Measurements from ENCODE around the gene USP2.

The USP2 gene

DNA sequence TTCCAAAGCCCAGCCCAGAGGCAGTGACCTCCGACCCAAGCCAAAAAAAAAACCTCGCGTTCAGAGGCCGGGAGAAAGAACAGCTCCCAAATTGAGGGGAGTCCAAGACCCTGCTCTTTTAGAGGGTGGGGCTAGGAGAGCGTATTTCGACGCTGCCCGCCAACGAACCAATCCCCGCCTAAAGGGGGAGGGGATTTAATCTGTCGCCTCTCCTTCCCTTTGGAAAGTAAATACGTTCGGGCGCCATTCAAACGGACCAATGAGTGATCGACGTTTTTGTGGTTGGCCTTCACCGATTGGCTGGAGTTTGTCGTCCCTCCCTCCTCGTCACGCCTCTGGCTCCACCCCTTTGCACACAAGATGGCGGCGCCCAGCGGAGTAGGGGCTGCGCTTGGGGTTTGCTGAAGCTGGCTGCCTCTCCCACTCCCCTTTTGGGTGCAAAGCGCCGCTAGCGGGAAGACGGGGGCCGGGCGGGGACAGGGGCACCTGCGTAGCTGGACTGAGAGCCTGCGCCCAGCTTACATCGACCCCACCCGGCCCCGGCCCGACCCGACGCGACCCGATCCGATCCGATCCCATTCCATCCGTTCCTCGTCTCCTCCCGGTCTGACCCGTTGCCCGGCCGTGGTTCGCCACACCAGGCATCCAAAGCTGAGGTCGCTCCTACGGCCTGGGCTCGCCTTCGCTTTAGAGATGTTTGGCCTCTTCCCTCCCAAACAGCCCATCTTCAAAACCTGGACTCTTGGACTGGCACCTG, 47.1 kb downstream of the USP2 start, which contains the start of gene RNF26:
TSS of gene RNF26 (plus strand) at position 354 of the 757 bp plus-strand sequence. CDS start 596 bp downstream, outside the sequence.
- H3K27me3 ChIP-seq (replicated peaks; ENCODE audit: control insufficient read depth, insufficient read depth, low read length): no peaks in the 10 kb centered on the region
- TF ChIP-seq, protein P1, sequence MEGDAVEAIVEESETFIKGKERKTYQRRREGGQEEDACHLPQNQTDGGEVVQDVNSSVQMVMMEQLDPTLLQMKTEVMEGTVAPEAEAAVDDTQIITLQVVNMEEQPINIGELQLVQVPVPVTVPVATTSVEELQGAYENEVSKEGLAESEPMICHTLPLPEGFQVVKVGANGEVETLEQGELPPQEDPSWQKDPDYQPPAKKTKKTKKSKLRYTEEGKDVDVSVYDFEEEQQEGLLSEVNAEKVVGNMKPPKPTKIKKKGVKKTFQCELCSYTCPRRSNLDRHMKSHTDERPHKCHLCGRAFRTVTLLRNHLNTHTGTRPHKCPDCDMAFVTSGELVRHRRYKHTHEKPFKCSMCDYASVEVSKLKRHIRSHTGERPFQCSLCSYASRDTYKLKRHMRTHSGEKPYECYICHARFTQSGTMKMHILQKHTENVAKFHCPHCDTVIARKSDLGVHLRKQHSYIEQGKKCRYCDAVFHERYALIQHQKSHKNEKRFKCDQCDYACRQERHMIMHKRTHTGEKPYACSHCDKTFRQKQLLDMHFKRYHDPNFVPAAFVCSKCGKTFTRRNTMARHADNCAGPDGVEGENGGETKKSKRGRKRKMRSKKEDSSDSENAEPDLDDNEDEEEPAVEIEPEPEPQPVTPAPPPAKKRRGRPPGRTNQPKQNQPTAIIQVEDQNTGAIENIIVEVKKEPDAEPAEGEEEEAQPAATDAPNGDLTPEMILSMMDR (IDR thresholded peaks at IDR 0.05; ENCODE audit: insufficient read depth, low read length, poor library complexity, severe bottlenecking): no peak
- peak; percentile 88 for DNase-seq (ENCODE audit: extremely low read depth, insufficient read length)
- H3K36me3 ChIP-seq (ENCODE audit: control insufficient read depth, insufficient read depth, low read length): peaks cover 5% of the 10 kb centered on the region; the same call in 1 of the 2 replicates
- H3K4me3 ChIP-seq (replicated peaks; ENCODE audit: low read depth, low read length): peak within 1 kb of the TSS; percentile 75

DNA sequence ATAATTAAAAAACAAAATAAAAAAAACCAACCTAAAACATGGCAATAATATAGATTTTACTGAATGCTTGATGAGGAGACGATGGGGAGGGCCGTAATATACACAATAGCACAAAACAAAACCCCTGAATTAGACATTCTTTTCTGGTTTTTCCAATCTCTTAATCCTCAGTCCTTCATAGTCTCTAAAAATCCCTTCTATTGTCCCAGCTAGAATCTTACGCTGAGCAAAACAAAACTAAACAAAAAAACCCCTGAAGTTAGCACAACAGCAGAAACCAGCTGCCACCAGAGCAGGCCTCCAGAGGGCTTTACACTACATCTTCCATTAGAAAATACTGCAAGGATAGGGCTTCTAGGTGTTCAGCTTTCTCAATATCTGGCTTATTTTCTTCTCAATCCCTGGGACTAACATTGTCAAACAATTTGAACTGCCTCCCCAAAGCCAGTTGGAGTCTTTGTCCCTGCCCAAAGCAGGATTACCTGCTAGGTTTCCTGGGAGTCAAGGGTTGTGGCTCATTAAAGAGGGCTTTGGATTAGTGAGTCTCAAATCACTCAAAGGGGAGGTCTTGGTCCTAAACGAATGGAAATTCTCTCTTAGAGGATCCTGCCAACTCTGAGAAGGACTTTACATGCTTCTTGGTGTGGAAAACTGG, 49.3 kb downstream of the USP2 start:
- DNase-seq (ENCODE audit: extremely low read depth, insufficient read length): no peak
- Histone ChIP-seq H3K36me3 (ENCODE audit: control insufficient read depth, insufficient read depth, low read length) (peaks cover 3% of the 10 kb centered on the region; the same call in 1 of the 2 replicates), H3K27me3 (replicated peaks; ENCODE audit: control insufficient read depth, insufficient read depth, low read length) (no peaks in the 10 kb centered on the region), H3K4me3 (replicated peaks; ENCODE audit: low read depth, low read length) (no peak overlapping the region)
- TF ChIP-seq, protein P1 (IDR thresholded peaks at IDR 0.05; ENCODE audit: insufficient read depth, low read length, poor library complexity, severe bottlenecking): no peak

DNA sequence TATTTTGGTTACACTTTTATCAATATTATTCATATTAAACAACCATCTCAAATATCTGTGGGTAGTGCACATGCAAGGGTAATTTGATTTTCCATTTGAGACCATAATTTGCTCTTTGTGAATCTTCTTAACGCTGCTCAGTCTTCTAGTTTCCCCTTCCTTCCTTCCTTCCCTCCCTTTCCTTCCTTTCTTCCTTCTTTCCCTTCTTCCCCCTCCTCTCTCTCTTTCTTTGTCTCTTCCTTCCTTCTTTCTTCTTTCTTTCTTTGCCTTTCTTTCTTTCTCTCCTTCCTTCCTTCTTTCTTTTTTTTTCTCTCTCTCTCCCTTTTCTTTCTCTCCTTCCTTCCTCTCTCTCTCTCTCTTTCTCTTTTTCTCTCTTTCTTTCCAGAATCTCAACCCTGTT, 51.3 kb downstream of the USP2 start:
- Histone ChIP-seq H3K27me3 (replicated peaks; ENCODE audit: control insufficient read depth, insufficient read depth, low read length) (no peaks in the 10 kb centered on the region), H3K36me3 (ENCODE audit: control insufficient read depth, insufficient read depth, low read length) (no peaks in the 10 kb centered on the region), H3K4me3 (replicated peaks; ENCODE audit: low read depth, low read length) (no peak overlapping the region)
- TF ChIP-seq, protein P1 (IDR thresholded peaks at IDR 0.05; ENCODE audit: insufficient read depth, low read length, poor library complexity, severe bottlenecking): no peak
- no peak for DNase-seq (ENCODE audit: extremely low read depth, insufficient read length)

DNA sequence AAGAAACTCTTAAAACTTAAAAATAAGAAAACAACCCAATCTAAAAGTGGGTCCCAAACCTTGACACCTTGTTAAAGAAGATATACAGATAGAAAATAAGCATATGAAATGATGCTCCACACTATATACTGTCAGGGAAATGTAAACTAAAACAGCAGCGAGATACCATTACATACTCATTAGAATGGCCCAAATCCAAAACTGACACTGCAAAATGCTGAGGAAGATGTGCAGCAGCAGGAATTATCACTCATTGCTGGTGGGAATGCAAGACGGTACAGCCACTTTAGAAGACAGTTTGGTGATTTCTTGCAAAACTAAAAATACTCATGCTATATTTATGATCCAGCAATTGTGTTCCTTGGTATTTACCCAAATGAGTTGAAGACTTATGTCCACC, 52.2 kb downstream of the USP2 start:
- Histone ChIP-seq H3K27me3 (replicated peaks; ENCODE audit: control insufficient read depth, insufficient read depth, low read length) (no peaks in the 10 kb centered on the region), H3K36me3 (ENCODE audit: control insufficient read depth, insufficient read depth, low read length) (no peaks in the 10 kb centered on the region), H3K4me3 (replicated peaks; ENCODE audit: low read depth, low read length) (no peak overlapping the region)
- TF ChIP-seq, protein P1 (IDR thresholded peaks at IDR 0.05; ENCODE audit: insufficient read depth, low read length, poor library complexity, severe bottlenecking): no peak
- DNase-seq (ENCODE audit: extremely low read depth, insufficient read length): no peak

DNA sequence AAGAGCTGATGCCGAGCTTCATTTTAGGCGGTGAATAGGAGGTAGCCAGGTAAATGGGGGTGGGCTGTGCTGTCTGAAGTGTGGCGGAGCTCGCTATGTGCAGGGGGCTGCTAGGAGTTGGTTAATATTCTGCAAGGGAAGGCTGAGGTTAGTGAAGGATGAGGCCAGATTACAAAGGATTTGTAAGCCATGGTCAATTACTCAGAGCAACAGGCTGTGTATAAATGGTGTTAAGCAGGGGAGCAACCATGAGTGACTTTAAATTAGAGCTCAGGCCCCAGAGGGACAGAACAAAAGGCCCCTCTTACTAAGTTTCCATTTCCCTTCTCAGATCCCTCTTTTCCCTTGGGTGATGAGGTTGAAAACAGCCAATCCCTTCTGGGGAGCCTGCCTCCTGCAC, 57.3 kb downstream of the USP2 start:
- Histone ChIP-seq H3K4me3 (replicated peaks; ENCODE audit: low read depth, low read length) (no peak overlapping the region), H3K27me3 (replicated peaks; ENCODE audit: control insufficient read depth, insufficient read depth, low read length) (no peaks in the 10 kb centered on the region), H3K36me3 (ENCODE audit: control insufficient read depth, insufficient read depth, low read length) (no peaks in the 10 kb centered on the region)
- DNase-seq (ENCODE audit: extremely low read depth, insufficient read length): no peak
- TF ChIP-seq, protein P1 (IDR thresholded peaks at IDR 0.05; ENCODE audit: insufficient read depth, low read length, poor library complexity, severe bottlenecking): no peak

Measured in GM06990 (cell line).